ENCODE measurements around the gene NME4.
"Not testable (repeated sequence)": the region's sequence is repeated elsewhere in the genome, so short reads cannot be mapped to it uniquely, and the experiment has no call there.

The NME4 gene

GRCh38 chr16:397135-397661, at the start of gene NME4:
Gene NME4, plus strand, starts transcription at chr16:397199. Its CDS starts 24 bp downstream, at chr16:397223.
- no peak for DNase-seq (ENCODE audit: low read depth)

- no peak for DNase-seq (ENCODE audit: low read depth)
Observed at GRCh38 chr16:347203-347602, 49.8 kb upstream of the NME4 start.

- not testable (repeated sequence) for DNase-seq (ENCODE audit: low read depth)
Observed at GRCh38 chr16:348495-348894, 48.5 kb upstream of the NME4 start.

GRCh38 chr16:349211-349610, 47.8 kb upstream of the NME4 start:
- DNase-seq (ENCODE audit: low read depth), result no peak

GRCh38 chr16:350203-350602, 46.8 kb upstream of the NME4 start:
- DNase-seq (ENCODE audit: low read depth), result no peak

GRCh38 chr16:351804-352520, 45.0 kb upstream of the NME4 start:
- DNase-seq (ENCODE audit: low read depth), result no peak

GRCh38 chr16:352547-353403, 44.2 kb upstream of the NME4 start, which contains the start of gene AXIN1:
Gene AXIN1, minus strand, starts transcription at chr16:352723. Its CDS starts 5,698 bp downstream, at chr16:347025.
- peak; percentile 87 for DNase-seq (ENCODE audit: low read depth)

- DNase-seq (ENCODE audit: low read depth), result no peak
Observed at GRCh38 chr16:353404-354290, 43.4 kb upstream of the NME4 start.

GRCh38 chr16:354291-354881, 42.6 kb upstream of the NME4 start:
- no peak for DNase-seq (ENCODE audit: low read depth)

- no peak for DNase-seq (ENCODE audit: low read depth)
Observed at GRCh38 chr16:354971-355461, 42.0 kb upstream of the NME4 start.

GRCh38 chr16:356741-357140, 40.3 kb upstream of the NME4 start:
- no peak for DNase-seq (ENCODE audit: low read depth)

GRCh38 chr16:359067-359763, 37.8 kb upstream of the NME4 start:
- DNase-seq (ENCODE audit: low read depth), result no peak

GRCh38 chr16:359871-360697, 36.9 kb upstream of the NME4 start:
- no peak for DNase-seq (ENCODE audit: low read depth)

GRCh38 chr16:360698-361336, 36.2 kb upstream of the NME4 start:
- DNase-seq (ENCODE audit: low read depth), result no peak

GRCh38 chr16:361341-361871, 35.6 kb upstream of the NME4 start:
- DNase-seq (ENCODE audit: low read depth), result no peak

GRCh38 chr16:361872-362701, 34.9 kb upstream of the NME4 start:
- DNase-seq (ENCODE audit: low read depth), result peak; percentile 65

- DNase-seq (ENCODE audit: low read depth), result not testable (repeated sequence)
Observed at GRCh38 chr16:362702-362999, 34.3 kb upstream of the NME4 start.

GRCh38 chr16:363110-363765, 33.8 kb upstream of the NME4 start:
- no peak for DNase-seq (ENCODE audit: low read depth)
